HG03558 (cell line): ENCODE results near the gene CRYBA1.
"Not testable (repeated sequence)": the region's sequence is repeated elsewhere in the genome, so short reads cannot be mapped to it uniquely, and the experiment has no call there.

Source experiments
- ATAC-seq: cut with Tn5 transposase; IDR thresholded peaks from one replicate; pipeline ENCODE4 v1.9.1; 2021; ENCODE audit warnings: moderate number of reproducible peaks; ENCODE audit not compliant: unreplicated experiment; ENCODE audit errors: extremely low read depth

Gene CRYBA1

DNA sequence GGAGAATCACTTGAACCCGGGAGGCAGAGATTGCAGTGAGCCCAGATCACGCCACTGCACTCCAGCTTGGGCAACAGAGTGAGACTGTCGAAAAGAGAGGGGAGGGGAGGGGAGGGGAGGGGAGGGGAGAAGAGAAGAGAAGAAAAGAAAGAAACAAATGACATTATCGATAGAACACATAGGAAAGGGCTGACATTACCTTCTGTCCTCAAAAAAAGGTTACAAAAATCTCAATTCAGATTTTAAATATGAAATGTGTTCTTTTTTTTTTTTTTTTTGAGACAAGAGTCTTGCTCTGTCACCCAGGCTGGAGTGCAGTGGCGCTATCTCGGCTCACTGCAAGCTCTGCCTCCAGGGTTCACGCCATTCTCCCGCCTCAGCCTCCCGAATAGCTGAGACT, 25.3 kb downstream of the CRYBA1 start:
- not testable (repeated sequence) for ATAC-seq

DNA sequence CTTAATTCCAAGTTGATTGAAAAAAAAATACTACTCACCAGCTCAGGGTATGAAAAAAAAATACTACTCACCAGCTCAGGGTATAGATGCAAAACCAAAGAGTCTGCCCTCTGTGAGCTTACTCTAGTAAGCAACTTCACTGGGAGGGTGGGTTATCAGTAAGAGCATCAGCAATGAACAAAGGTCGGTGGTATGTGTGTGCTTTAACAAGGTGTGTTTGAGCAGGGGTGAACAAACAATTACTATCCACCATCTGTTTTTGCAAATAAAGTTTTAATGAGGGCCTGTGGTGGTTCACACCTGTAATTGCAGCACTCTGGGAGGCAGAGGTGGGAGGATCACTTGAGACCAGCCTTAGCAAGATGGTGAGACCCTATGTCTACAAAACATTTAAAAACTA, 27.3 kb downstream of the CRYBA1 start:
- no peak for ATAC-seq

DNA sequence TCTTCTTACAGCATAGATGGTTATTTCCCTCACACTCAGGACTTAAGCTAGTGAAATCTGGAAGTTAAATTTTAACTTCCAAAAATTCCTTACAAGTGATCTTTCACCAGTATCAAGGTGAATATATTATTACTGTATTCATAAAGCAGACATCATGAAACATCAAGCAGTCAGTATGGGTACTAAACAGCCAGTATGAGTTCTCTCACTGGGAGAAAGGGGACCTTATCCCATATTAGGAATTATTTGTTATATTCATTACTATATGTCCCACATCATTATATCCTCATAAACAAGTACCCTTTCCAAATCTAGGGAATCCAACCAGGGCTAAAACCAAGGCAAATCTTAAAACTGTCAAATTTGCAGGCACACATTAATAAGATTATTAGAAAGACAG, 32.0 kb downstream of the CRYBA1 start:
- no peak for ATAC-seq

DNA sequence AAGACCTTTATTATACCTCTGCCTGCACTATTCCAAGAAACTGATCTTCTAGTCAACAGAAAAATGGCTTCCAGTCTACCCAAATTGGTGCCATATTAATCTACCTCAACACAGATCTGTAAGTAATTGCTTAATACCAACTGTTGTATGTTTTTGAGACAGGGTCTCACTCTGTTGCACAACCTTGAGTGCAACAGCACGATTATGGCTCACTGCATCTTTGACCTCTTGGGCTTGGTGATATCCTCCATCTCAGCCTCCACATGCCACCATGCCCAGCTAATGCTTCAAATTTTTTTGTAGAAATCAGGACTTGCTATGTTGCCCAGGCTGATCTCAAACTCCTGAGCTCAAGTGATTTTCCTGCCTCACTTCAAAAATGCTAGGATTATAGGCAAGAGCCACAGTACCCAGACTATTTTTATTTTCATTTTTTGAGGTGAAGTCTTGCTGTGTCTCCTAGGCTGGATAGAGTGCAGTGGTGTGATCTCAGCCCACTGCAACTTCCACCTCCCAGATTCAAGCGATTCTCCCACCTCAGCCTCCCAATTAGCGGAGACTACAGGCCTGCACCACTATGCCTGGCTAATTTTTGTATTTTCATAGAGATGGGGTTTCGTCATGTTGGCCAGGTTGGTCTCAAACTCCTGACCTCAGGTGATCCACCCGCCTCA, 32.9 kb downstream of the CRYBA1 start:
- ATAC-seq: no peak

DNA sequence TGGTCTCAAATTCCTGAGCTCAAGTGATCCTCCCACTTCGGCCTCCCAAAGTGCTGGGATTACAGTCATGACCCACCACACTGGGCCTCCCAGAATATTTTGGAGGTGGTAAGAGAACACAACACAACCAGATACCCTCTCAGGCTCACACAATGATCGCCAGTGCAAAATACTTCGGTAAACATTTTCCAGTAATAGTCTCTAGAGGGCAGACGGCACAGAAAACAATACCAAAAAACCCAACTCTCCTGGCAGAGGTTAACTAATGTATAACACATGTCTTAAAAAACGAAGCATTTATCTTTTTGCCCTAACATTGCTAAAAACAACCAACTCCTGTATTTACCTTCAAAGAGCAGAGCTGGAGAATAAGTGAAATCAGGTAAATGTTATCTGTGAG, 36.8 kb downstream of the CRYBA1 start:
- ATAC-seq: no peak

DNA sequence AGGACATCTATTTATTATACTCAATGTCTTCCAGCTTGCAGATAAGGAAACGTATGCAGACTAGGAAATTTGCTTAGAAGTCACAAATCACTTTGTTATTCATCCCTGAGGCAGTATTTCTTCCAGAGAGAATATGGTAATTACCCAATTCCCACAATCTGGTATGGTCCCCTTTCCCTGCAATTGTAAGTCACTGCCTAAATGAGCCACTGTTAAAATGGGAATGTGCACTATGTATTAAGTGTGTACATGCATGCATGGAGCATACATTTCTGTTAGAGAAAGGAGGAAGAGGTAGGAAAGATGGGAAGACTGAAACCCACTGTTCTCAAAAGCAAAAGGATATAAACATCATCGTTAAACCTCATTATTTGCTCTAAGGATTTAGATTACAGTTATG, 37.3 kb downstream of the CRYBA1 start:
- ATAC-seq: no peak

DNA sequence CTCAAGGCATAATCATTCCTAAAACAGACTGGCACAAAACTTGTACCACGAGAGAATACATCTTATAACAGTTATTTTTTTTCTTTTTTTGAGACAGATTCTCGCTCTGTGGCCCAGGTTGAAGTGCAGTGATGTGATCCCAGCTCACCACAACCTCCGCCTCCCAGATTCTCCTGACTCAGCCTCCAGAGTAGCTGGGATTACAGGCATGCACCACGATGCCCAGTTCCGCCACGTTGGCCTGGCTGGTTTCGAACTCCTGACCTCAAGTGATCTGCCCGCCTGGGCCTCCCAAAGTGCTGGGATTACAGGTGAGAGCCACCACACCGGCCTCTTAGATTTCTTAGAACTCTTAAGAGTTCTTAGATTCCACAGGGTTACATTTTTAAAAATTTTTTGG, 43.2 kb downstream of the CRYBA1 start:
- ATAC-seq: no peak

DNA sequence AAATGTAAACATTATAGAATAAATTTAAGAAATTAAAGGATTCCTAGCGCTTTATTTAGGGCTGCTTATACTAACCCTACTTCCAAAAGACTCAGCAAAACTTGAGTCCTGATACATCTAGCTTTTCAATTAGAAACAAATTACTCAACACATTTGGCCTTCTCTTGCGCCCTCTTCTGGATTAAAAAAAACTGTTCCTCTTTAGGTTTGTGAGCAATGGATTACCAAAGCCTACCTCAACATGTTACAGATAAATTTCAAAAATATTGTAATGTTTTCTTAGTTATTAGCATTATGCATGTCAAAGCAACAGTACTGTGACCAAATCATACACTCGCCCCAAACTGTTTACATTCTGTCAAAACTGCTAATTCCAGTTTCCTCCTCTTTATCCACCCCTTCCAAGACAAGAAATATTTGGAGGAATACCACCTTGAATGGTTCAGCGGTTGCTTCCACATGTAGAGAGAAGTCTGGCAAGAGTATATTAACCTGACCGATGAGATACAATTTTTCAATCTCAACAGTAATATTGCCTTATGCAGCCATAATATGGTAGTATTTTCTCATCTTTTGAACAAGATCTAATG, 44.6 kb downstream of the CRYBA1 start:
- no peak for ATAC-seq

DNA sequence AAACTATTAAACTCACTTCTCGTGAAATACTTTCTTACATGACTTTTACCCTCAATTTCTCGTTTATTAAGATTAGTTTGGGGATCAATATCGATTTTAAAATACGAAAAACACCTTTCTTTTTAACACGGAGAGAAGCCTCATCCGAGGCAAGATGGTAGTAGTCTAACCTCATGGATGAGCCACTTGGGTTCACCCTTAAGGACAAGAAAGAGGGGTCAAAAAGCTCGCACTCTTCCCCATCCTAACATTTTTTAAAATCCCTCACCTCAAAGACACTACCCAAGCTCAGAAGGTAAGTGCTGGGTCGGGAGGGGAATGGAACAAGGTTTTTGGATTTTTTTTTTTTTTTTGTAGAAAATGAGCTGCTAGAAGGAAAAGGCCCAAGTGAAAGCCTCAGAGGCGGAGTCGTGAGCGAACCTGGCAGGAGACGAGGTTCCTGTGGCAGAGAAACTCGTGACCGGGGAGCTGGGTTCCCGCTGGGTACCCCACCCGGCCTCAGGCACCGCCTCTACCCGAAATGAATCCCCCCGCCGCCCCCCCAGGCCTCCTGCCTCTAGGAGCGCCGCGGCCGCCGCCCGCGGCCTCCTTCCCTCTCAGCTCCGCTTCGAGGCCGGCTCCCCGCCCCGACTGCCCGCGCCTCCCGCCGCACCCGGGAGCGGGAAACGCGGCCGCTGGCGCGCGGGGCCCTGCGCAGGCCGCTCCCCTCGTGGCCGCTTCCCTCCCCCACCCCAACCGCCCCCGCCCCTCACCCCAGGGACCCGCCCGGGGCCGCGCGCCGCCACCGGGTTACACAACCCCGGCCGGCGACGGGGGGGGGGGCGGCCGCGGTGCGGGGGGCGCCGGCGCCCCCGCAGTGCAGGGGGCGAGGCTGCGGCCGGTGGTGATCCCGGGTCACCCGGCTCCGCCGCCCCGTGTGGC, 45.7 kb downstream of the CRYBA1 start:
- ATAC-seq: no peak

DNA sequence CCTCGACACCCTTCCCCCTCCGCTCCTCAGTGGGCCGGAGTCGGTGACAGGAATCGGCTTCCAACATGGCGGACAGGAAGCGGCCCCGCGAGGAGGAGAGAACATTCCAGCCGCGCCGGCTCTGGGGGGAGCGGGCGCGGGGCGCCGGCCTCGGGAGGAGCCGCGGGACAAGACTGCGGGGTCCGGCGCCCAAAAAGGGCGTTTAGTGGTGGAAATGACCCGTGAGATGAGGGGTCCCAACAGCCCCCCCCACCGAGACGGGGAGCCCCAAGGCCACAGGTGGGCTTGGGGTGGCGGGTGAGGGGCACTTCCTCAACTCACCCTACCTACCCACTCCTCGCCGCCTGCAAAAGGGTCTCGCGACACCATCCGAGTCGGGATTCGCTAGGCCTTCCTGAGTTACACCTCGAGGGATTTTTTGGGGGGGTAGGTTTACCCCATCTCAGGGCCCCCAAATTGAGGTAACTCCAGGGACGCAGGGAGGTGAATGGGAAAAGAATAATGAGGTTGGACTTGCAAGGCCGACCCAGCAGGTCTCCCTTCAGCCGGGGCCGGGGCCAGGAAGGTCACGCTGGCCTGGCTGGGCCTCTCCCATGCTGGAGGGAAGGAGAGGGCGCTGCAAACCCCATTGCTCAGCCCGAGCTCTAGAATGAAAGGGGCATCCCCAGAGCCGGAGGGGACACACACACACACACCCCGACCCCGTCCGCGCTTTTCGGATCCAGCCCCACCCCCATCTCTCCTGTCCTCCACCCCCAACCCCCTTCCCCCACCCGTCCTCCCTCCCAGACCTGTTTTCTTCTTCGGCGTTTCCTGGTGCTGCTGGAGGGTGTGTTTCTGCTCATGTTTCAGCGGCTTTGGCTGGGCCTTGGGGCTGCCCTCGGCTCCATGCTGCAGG, 46.6 kb downstream of the CRYBA1 start:
- ATAC-seq: no peak

DNA sequence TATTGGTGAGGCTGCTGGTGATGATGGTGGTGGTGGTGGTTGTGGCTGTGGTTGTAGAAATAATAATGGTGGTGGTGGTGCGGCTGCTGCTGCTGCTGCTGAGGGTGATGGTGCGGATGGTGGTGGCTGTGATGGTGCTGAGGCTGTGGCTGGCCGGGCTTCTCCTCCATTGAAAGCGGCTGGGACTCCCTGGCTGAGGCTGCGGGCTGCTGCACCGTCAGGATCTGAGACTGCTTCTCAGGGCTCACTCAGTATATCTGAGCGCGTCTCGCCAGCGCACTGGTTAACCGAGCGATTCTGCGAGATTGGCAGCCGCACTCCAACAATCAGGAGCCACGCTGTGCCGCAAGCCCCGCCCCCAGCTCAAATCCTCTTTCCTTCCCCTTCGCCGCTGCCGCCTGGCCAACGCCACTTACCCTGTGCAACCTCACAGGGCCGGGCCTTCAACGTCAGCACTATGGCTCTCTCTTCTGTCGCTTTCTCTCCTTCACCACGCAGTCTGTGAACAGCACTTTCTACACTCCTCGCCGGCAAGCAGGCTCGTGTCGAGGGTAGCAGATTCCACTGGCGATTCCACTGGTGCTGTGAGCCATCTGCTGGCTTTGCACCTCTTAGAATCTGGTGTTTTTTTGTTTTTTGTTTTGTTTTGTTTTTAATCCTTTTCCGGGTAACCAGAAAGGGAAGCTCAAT, 47.4 kb downstream of the CRYBA1 start, which contains the start of gene NUFIP2:
NUFIP2 (minus strand) TSS at position 259 of the 690 bp plus-strand sequence; CDS start at position 170, 89 bp downstream.
- ATAC-seq: peak; percentile 66

DNA sequence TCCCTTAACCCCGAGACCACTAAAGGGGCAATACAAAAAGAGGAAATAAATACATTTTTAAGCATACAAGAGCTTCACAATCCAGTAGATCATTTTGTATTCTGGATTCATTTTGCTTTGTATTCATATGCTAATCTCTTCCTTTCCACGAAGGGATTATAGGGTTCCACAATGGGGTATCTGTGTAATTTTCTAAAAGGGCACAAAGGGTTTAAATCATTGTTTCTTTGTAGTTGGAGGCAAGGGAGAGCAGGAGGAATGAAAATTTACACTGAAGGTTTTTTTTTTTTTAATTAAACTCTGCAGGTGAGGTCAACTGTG, 47.9 kb downstream of the CRYBA1 start:
- ATAC-seq: no peak

DNA sequence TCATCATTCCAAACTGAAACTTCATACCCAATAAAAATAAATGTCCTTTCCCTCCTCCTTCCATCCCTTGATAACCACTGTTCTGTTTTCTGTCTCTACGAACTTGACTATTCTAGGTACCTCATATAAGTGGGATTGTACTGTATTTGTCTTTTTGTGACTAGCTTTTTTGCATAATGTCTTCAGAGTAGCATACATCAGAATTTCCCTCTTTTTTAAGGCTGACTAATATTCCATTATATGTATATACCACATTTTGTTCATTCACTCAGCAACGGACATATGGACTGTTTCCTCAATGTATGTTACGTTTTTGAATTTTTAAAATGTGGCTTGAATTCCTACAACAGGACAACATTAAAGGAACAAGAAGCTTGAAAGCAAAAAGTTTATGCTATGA, 48.8 kb downstream of the CRYBA1 start:
- ATAC-seq: no peak

DNA sequence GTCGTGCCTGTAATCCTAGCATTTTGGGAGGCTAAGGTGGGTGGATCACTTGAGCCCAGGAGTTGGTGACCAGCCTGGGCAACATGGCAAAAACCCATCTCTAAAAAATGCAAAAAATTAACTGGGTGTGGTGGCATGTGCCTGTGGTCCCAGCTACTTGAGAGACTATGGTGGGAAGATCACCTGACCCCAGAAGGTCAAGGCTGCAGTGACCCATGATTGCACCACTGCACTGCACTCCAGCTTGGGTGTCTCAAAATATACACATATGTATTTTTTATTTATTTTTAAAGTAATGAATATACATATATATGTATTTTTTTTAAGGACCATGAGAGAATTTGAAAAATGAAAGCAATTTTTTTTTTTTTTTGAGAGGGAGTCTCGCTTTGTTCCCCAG, 52.4 kb downstream of the CRYBA1 start:
- no peak for ATAC-seq

DNA sequence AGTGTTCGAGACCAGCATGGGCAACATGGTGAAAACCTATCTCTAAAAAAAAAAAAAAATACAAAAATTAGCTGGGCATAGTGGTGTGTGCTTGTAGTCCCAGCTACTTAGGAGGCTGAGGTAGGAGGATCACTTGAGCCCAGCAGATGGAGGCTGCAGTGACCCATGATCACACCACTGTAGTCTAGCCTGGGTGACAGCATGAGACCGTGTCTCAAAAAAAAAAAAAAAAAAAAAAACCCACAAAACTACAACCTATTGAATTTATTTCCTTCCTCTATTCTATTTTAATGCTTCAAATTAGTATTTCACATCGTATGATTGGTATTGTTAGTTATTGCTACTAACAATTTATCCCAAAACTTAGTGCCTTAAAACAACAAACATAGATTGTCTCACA, 56.7 kb downstream of the CRYBA1 start:
- no peak for ATAC-seq
